Transverse colon (tissue), 4 donors: ENCODE measurements around the gene CD300A. TPM values are rescaled to one million over a fixed set of nuclear protein-coding genes. Genes with fewer than 3 reads are reported as not detected.

Experiments used
- DNase-seq: peaks from one replicate; pipeline ENCODE4 v3.0.0-alpha.2; 2019
- H3K27ac ChIP-seq, 4 donors: fragments of 200-600 bp; sonication (generic); 2 replicates each; pipeline ENCODE4 v1.5.1; 2016 to 2018; ENCODE audit warnings: inconsistent platforms in 4 of 4
- H3K27me3 ChIP-seq: fragments of 200-600 bp; sonication (generic); 2 replicates; pipeline ENCODE4 v1.5.1; 2017; ENCODE audit warnings: inconsistent platforms
- H3K36me3 ChIP-seq, 4 donors: fragments of 200-600 bp; sonication (generic); 2 replicates each; pipeline ENCODE4 v1.5.1; 2017 to 2019; ENCODE audit warnings: inconsistent platforms in 4 of 4
- H3K4me1 ChIP-seq, 4 donors: fragments of 200-600 bp; sonication (generic); 2 replicates each; pipeline ENCODE4 v1.5.1; 2017 to 2020; ENCODE audit warnings: inconsistent platforms in 4 of 4
- H3K4me3 ChIP-seq, 4 donors: fragments of 200-600 bp; sonication (generic); 1 replicate in 1 of 4; 2 replicates in 3 of 4; pipeline versions ENCODE4 v1.5.1 to v1.6.1; 2017 to 2019; ENCODE audit warnings: inconsistent platforms in 4 of 4
- H3K9me3 ChIP-seq, 2 donors: fragments of 200-600 bp; sonication (generic); 2 replicates each; pipeline ENCODE4 v1.5.1; 2017 to 2019; ENCODE audit warnings: inconsistent platforms in 2 of 2
- EP300 ChIP-seq: sonication (generic); formaldehyde crosslinking; IDR thresholded peaks from one replicate; pipeline ENCODE4 v1.6.1; 2017; ENCODE audit warnings: antibody characterized with exemption, low read depth
- POLR2A ChIP-seq: fragments of 450-650 bp; IDR thresholded peaks from one replicate; pipeline ENCODE4 v1.6.1; 2016; ENCODE audit warnings: antibody characterized with exemption, mild to moderate bottlenecking, moderate library complexity
- POLR2AphosphoS5 ChIP-seq, 3 donors: sonication (generic); formaldehyde crosslinking; IDR thresholded peaks; one replicate each; pipeline ENCODE4 v1.6.1; 2016; ENCODE audit warnings: antibody characterized with exemption in 3 of 3
- WGBS, 2 donors: methylation state at CpG; one replicate each; pipeline ENCODE4 v1.1.5; 2018; ENCODE audit warnings: low coverage in 1 of 2; 5-methylcytosine and 5-hydroxymethylcytosine counted together
- in situ Hi-C, 4 donors: fragments of 200-750 bp; cut with MboI; loops; one replicate each; pipeline versions ENCODE4 v1.15.0 to v1.15.1; 2017; ENCODE audit warnings: low sequenced_read_pairs in 3 of 4, low pct_ligation_motif_present in 1 of 4, low pct_unique_long_range_greater_than_20kb in 1 of 4
- intact Hi-C: fragments of 100-400 bp; cut with DNase I; formaldehyde crosslinking; loops from one replicate; pipeline ENCODE4 v1.15.1; 2023; ENCODE audit warnings: low total_unique reads
- total RNA-seq, 4 donors: library from RNA; depleted of rRNA; stranded (reverse); fragments of >200 nt; gene quantifications; one replicate each; pipeline ENCODE4 v1.1.0, GENCODE V29; 2016
- TF ChIP-seq, protein P1 (sequence below), 5 experiments: fragments of 200-600 bp in 3 of 5; fragments of 450-650 bp in 2 of 5; sonication (generic) in 3 of 5; IDR thresholded peaks; 1 replicate in 2 of 5; 2 replicates in 3 of 5; pipeline ENCODE4 v1.5.1; 2016 to 2017; ENCODE audit warnings: antibody characterized with exemption in 5 of 5, inconsistent platforms in 3 of 5, mild to moderate bottlenecking in 2 of 5, moderate library complexity in 1 of 5

The CD300A gene
- total RNA-seq, 4 donors from 2014 or later = 3.1 to 5.1 TPM; not detected in 2

DNA sequence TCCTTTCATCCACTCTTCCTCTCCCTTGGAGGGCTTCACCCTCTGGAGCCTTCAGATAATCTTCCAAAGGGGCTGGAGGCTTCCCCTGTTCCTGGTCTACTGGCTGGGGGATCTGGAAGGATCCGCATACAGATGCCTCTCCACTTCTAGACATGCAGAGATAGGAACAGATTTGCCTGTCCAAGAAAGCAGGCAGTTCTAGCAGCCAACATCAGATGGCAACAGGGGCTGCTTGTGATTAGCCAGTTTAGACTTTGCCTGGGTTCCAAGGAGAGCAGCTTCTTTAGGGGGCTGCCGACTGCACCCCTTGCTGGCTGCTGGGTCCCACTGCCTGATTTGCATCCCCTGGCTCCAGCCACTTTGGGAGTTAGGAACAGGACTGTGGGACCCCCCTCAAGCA lies 6.2 kb upstream of the CD300A start:
- H3K9me3 ChIP-seq = no peaks in the 10 kb centered on the region
- H3K27ac ChIP-seq = no peak overlapping the region
- no peaks in the 10 kb centered on the region for H3K36me3 ChIP-seq
- H3K4me3 ChIP-seq = no peak overlapping the region
- no peaks in the 10 kb centered on the region for H3K27me3 ChIP-seq
- peaks cover 0 to 14% (median 10%) of the 10 kb centered on the region in 4 donors for H3K4me1 ChIP-seq
- intact Hi-C loops (no loop called here), in situ Hi-C loops (no loop called here)
- TF ChIP-seq, protein P1, sequence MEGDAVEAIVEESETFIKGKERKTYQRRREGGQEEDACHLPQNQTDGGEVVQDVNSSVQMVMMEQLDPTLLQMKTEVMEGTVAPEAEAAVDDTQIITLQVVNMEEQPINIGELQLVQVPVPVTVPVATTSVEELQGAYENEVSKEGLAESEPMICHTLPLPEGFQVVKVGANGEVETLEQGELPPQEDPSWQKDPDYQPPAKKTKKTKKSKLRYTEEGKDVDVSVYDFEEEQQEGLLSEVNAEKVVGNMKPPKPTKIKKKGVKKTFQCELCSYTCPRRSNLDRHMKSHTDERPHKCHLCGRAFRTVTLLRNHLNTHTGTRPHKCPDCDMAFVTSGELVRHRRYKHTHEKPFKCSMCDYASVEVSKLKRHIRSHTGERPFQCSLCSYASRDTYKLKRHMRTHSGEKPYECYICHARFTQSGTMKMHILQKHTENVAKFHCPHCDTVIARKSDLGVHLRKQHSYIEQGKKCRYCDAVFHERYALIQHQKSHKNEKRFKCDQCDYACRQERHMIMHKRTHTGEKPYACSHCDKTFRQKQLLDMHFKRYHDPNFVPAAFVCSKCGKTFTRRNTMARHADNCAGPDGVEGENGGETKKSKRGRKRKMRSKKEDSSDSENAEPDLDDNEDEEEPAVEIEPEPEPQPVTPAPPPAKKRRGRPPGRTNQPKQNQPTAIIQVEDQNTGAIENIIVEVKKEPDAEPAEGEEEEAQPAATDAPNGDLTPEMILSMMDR (IDR thresholded peaks at IDR 0.05) = no peak
- TF ChIP-seq POLR2A (no peak), POLR2AphosphoS5 (IDR thresholded peaks at IDR 0.05) (no peak), EP300 (no peak)
- no peak for DNase-seq
- 74 to 100% methylated on average over 1 to 2 of the region's 2 CpGs for WGBS, 2 donors

DNA sequence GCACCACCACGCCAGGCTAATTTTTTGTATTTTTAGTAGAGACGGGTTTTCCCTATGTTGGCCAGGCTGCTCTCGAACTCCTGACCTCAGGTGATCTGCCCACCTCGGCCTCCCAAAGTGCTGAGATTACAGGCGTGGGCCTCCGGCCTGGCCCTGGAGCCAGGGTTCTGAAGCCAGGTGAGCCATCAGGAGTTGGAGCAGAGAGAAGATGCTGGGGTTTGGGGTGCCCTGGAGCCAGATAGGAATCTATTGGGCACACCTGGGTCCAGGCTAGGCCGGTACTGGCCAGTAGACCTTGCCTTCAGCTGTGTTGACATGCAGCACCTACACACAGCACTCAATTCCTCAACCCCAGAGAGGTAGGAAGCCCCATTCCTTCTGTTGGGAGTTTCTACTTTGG lies 5.4 kb upstream of the CD300A start:
- Histone ChIP-seq H3K9me3 (no peaks in the 10 kb centered on the region), H3K27me3 (peaks cover 1% of the 10 kb centered on the region), H3K36me3 (no peaks in the 10 kb centered on the region), H3K27ac (no peak overlapping the region), H3K4me1 (peaks cover 0 to 12% (median 6%) of the 10 kb centered on the region in 4 donors), H3K4me3 (no peak overlapping the region)
- DNase-seq = no peak
- TF ChIP-seq POLR2A = no peak
- TF ChIP-seq, protein P1 (IDR thresholded peaks at IDR 0.05) = no peak
- TF ChIP-seq POLR2AphosphoS5 (IDR thresholded peaks at IDR 0.05) = no peak
- TF ChIP-seq EP300 = no peak
- intact Hi-C loops (no loop called here), in situ Hi-C loops (no loop called here)
- WGBS, 2 donors = 95% methylated on average over 7 of the region's 7 CpGs; no CpG with 5 or more reads in 1 of the 2 donors

DNA sequence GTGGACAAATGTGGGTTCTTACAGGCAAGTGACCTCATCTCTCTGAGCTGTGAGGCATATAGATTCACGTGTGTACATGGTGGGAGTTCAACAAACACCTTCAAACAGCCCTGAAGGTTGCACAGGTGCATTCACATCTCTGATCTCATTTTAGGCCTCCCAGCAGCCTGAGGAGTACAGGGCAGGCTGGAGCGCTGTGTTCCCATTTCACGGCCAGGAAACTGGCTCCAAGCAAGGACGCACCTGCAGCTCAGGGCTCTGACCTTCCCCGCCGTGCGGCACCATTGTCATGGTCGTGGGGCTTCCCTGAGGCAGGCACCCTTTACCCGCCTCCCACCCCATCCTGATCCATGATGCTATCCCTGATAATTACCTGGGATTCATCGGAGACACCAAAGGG lies 4.8 kb upstream of the CD300A start:
- TF ChIP-seq POLR2AphosphoS5 (IDR thresholded peaks at IDR 0.05) (no peak), POLR2A (no peak), EP300 (no peak)
- TF ChIP-seq, protein P1 (IDR thresholded peaks at IDR 0.05) = no peak
- in situ Hi-C loops = no loop called here
- Histone ChIP-seq H3K4me3 (no peak overlapping the region), H3K36me3 (no peaks in the 10 kb centered on the region), H3K27me3 (peaks cover 7% of the 10 kb centered on the region), H3K27ac (no peak overlapping the region), H3K4me1 (peaks cover 0 to 12% (median 6%) of the 10 kb centered on the region in 4 donors), H3K9me3 (no peaks in the 10 kb centered on the region)
- intact Hi-C loops = no loop called here
- 57 to 92% methylated on average over 1 to 10 of the region's 10 CpGs for WGBS, 2 donors
- DNase-seq = no peak

DNA sequence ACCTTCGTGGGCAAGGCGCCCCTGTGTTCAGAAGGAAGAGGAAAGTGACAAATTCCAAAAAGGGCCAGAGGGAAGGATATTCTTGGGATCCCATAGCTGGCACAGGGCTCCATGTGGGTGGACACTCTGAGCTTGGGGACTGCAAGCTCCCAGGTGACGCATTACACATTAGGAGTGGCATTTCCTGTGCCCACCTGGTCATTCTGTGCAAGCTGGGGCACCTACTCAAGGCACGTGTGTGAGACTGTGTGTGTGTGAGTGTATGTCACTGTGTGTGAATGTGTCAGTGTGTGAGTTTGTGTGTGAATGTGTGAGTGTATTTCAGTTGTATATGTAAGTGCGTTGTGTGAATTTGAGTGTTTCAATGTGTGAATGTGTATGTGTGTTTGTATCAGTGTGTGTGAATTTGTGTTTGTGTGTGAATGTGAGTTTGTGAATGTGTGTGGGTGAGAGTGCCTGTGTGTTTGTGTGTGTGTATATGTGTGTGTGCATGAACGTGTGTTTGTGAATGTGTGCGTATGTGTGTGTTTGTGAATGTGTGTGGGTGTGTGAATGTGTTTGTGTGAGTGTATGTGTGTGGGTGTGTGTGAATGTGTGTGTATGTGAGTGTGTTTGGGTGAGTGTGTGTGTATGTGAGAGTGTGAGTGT lies 1.6 kb upstream of the CD300A start:
- no peaks in the 10 kb centered on the region for H3K9me3 ChIP-seq
- H3K4me3 ChIP-seq = no peak overlapping the region
- H3K4me1 ChIP-seq = peaks cover 0 to 4% (median 1%) of the 10 kb centered on the region in 4 donors
- in situ Hi-C loops (no loop called here), intact Hi-C loops (no loop called here)
- H3K27ac ChIP-seq = peak overlapping the region in 2 of 4 donors; percentile 18 to 19
- H3K27me3 ChIP-seq = peaks cover 18% of the 10 kb centered on the region
- no peak for DNase-seq
- TF ChIP-seq POLR2AphosphoS5 (IDR thresholded peaks at IDR 0.05) (no peak), POLR2A (no peak), EP300 (no peak)
- TF ChIP-seq, protein P1 (IDR thresholded peaks at IDR 0.05) = no peak
- 84 to 88% methylated on average over 3 to 7 of the region's 7 CpGs for WGBS, 2 donors
- no peaks in the 10 kb centered on the region for H3K36me3 ChIP-seq
